PFSK-1 (cell line): ENCODE measurements around the gene GMFB.

Experiments used
- FOXP2 ChIP-seq: optimal IDR thresholded peaks from 2 replicates; pipeline ENCODE3; 2011; ENCODE audit warnings: borderline replicate concordance, control low read depth, inconsistent platforms; ENCODE audit not compliant: insufficient read depth; ENCODE audit errors: extremely low read length, extremely low read depth
- POLR2AphosphoS5 ChIP-seq: IDR thresholded peaks from 2 replicates; pipeline ENCODE4 v1.6.1; 2012; ENCODE audit warnings: low read depth, mild to moderate bottlenecking, control low read depth, low read length, moderate library complexity
- REST ChIP-seq, 2 experiments: IDR thresholded peaks; 2 replicates each; pipeline versions ENCODE4 v1.6.1 to v1.8.0; 2011 to 2012; ENCODE audit warnings: low read depth in 2 of 2, low read length in 2 of 2, control low read depth in 1 of 2, inconsistent platforms in 1 of 2, mild to moderate bottlenecking in 1 of 2, moderate library complexity in 1 of 2; ENCODE audit not compliant: insufficient read depth in 1 of 2
- SIN3A ChIP-seq: IDR thresholded peaks from 2 replicates; pipeline ENCODE4 v1.6.1; 2012; ENCODE audit warnings: mild to moderate bottlenecking, low read length, moderate library complexity, borderline replicate concordance; ENCODE audit not compliant: insufficient read depth
- TAF1 ChIP-seq: IDR thresholded peaks from 2 replicates; pipeline ENCODE4 v1.6.1; 2012; ENCODE audit warnings: low read length, control low read depth, borderline replicate concordance; ENCODE audit not compliant: insufficient read depth

The GMFB gene

GRCh38 chr14:54446161-54446693, 42.6 kb downstream of the GMFB start:
- TF ChIP-seq REST (IDR thresholded peaks at IDR 0.05; ENCODE audit: insufficient read depth in 1 of 2, low read depth in 2 of 2, low read length in 2 of 2), result no peak
- TF ChIP-seq TAF1, result no peak
- TF ChIP-seq SIN3A, result no peak
- TF ChIP-seq POLR2AphosphoS5, result no peak
- no peak for TF ChIP-seq FOXP2

- TF ChIP-seq TAF1 (no peak), POLR2AphosphoS5 (no peak), FOXP2 (no peak), SIN3A (no peak), REST (IDR thresholded peaks at IDR 0.05; ENCODE audit: insufficient read depth in 1 of 2, low read depth in 2 of 2, low read length in 2 of 2) (no peak)
Observed at GRCh38 chr14:54444681-54445080, 44.1 kb downstream of the GMFB start.

GRCh38 chr14:54443981-54444380, 44.8 kb downstream of the GMFB start:
- no peak for TF ChIP-seq FOXP2
- no peak for TF ChIP-seq REST (IDR thresholded peaks at IDR 0.05; ENCODE audit: insufficient read depth in 1 of 2, low read depth in 2 of 2, low read length in 2 of 2)
- no peak for TF ChIP-seq SIN3A
- TF ChIP-seq TAF1, result no peak
- no peak for TF ChIP-seq POLR2AphosphoS5

GRCh38 chr14:54440873-54441868, 47.6 kb downstream of the GMFB start, which contains the start of gene CNIH1:
CNIH1 (minus strand) TSS chr14:54441374; CDS start chr14:54441327, 47 bp downstream.
- TF ChIP-seq TAF1 (0 out of 2 replicates have a peak, but pooled peaks have one; percentile 31), REST (IDR thresholded peaks at IDR 0.05; ENCODE audit: insufficient read depth in 1 of 2, low read depth in 2 of 2, low read length in 2 of 2) (no peak), FOXP2 (peak; percentile 28), POLR2AphosphoS5 (peak; percentile 60; the same call in 1 of the 2 replicates), SIN3A (peak; percentile 6; the same call in 1 of the 2 replicates)
